ENCODE measurements around the gene PPM1E. TPM values are rescaled to one million over a fixed set of nuclear protein-coding genes. Genes with fewer than 3 reads are reported as not detected.

PPM1E gene
- total RNA-seq, 1 experiment from 2014 or later, result 2.9 TPM

DNA sequence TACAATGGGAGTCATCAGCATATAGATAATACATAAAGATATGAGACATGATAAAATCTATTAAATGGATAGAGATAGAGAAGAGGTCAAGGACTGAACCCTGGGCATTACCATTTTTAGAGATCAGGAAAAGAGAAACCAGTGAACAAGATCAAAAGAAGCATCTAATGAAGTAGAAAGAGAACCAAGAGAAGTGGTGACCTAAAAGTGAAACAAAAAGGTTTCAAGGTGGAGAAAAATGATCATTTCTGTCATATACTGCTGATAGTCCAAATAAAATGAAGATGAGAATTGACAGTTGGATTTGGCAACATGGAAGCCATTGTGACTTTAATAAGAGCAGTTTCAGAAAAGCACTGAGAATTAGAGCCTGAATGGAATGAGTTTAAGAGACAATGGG, 165.1 kb downstream of the PPM1E start:
- POLR2A ChIA-PET, result no interaction called here
- H3K27ac ChIP-seq (ENCODE audit: low read length), result no peak overlapping the region
- in situ Hi-C loops (cut with HindIII; ENCODE audit: low pct_unique_long_range_greater_than_20kb, low sequenced_read_pairs) (no loop called here), intact Hi-C loops (cut with micrococcal nuclease; ENCODE audit: unreplicated experiment) (no loop called here)
- no peak overlapping the region for H3K4me3 ChIP-seq (ENCODE audit: low read depth in 2 of 2, low read length in 2 of 2)
- H3K4me1 ChIP-seq (ENCODE audit: control insufficient read depth, insufficient read depth, low read length), result no peaks in the 10 kb centered on the region
- no peaks in the 10 kb centered on the region for H3K27me3 ChIP-seq (ENCODE audit: control insufficient read depth, insufficient read depth, low read length)
- no peaks in the 10 kb centered on the region for H3K9me3 ChIP-seq (ENCODE audit: control insufficient read depth, insufficient read depth, low read depth, low read length)
- CTCF ChIA-PET, result no interaction called here
- TF ChIP-seq POLR2AphosphoS5 (IDR thresholded peaks at IDR 0.05; ENCODE audit: low read depth, low read length) (no peak), TCF7L2 (IDR thresholded peaks at IDR 0.05; ENCODE audit: low read depth, low read length) (no peak), SIN3A (IDR thresholded peaks at IDR 0.05; ENCODE audit: borderline replicate concordance, insufficient read depth, low read depth, low read length) (no peak)
- TF ChIP-seq, protein P1, sequence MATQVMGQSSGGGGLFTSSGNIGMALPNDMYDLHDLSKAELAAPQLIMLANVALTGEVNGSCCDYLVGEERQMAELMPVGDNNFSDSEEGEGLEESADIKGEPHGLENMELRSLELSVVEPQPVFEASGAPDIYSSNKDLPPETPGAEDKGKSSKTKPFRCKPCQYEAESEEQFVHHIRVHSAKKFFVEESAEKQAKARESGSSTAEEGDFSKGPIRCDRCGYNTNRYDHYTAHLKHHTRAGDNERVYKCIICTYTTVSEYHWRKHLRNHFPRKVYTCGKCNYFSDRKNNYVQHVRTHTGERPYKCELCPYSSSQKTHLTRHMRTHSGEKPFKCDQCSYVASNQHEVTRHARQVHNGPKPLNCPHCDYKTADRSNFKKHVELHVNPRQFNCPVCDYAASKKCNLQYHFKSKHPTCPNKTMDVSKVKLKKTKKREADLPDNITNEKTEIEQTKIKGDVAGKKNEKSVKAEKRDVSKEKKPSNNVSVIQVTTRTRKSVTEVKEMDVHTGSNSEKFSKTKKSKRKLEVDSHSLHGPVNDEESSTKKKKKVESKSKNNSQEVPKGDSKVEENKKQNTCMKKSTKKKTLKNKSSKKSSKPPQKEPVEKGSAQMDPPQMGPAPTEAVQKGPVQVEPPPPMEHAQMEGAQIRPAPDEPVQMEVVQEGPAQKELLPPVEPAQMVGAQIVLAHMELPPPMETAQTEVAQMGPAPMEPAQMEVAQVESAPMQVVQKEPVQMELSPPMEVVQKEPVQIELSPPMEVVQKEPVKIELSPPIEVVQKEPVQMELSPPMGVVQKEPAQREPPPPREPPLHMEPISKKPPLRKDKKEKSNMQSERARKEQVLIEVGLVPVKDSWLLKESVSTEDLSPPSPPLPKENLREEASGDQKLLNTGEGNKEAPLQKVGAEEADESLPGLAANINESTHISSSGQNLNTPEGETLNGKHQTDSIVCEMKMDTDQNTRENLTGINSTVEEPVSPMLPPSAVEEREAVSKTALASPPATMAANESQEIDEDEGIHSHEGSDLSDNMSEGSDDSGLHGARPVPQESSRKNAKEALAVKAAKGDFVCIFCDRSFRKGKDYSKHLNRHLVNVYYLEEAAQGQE (IDR thresholded peaks at IDR 0.05; ENCODE audit: insufficient read depth in 1 of 2, low read depth in 2 of 2, low read length in 1 of 2), result no peak
- TF ChIP-seq, protein P2, sequence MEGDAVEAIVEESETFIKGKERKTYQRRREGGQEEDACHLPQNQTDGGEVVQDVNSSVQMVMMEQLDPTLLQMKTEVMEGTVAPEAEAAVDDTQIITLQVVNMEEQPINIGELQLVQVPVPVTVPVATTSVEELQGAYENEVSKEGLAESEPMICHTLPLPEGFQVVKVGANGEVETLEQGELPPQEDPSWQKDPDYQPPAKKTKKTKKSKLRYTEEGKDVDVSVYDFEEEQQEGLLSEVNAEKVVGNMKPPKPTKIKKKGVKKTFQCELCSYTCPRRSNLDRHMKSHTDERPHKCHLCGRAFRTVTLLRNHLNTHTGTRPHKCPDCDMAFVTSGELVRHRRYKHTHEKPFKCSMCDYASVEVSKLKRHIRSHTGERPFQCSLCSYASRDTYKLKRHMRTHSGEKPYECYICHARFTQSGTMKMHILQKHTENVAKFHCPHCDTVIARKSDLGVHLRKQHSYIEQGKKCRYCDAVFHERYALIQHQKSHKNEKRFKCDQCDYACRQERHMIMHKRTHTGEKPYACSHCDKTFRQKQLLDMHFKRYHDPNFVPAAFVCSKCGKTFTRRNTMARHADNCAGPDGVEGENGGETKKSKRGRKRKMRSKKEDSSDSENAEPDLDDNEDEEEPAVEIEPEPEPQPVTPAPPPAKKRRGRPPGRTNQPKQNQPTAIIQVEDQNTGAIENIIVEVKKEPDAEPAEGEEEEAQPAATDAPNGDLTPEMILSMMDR (IDR thresholded peaks at IDR 0.05), result no peak
- H3K36me3 ChIP-seq (ENCODE audit: control insufficient read depth, insufficient read depth, low read length), result no peaks in the 10 kb centered on the region
- no peak for DNase-seq (ENCODE audit: low read depth, low spot score)
- ATAC-seq, result no peak
- BruUV-seq (replicated peaks), result no TSS peak

- intact Hi-C loops (cut with micrococcal nuclease; ENCODE audit: unreplicated experiment), result no loop called here
- Histone ChIP-seq H3K36me3 (ENCODE audit: control insufficient read depth, insufficient read depth, low read length) (no peaks in the 10 kb centered on the region), H3K9me3 (ENCODE audit: control insufficient read depth, insufficient read depth, low read depth, low read length) (no peaks in the 10 kb centered on the region), H3K4me1 (ENCODE audit: control insufficient read depth, insufficient read depth, low read length) (no peaks in the 10 kb centered on the region), H3K27ac (ENCODE audit: low read length) (no peak overlapping the region), H3K4me3 (ENCODE audit: low read depth in 2 of 2, low read length in 2 of 2) (no peak overlapping the region), H3K27me3 (ENCODE audit: control insufficient read depth, insufficient read depth, low read length) (no peaks in the 10 kb centered on the region)
- CTCF ChIA-PET, result no interaction called here
- ATAC-seq (no peak), DNase-seq (ENCODE audit: low read depth, low spot score) (no peak)
- POLR2A ChIA-PET, result no interaction called here
- in situ Hi-C loops (cut with HindIII; ENCODE audit: low pct_unique_long_range_greater_than_20kb, low sequenced_read_pairs), result no loop called here
- TF ChIP-seq TCF7L2 (IDR thresholded peaks at IDR 0.05; ENCODE audit: low read depth, low read length), result no peak
- TF ChIP-seq, protein P1 (IDR thresholded peaks at IDR 0.05; ENCODE audit: insufficient read depth in 1 of 2, low read depth in 2 of 2, low read length in 1 of 2), result no peak
- no peak for TF ChIP-seq SIN3A (IDR thresholded peaks at IDR 0.05; ENCODE audit: borderline replicate concordance, insufficient read depth, low read depth, low read length)
- no peak for TF ChIP-seq POLR2AphosphoS5 (IDR thresholded peaks at IDR 0.05; ENCODE audit: low read depth, low read length)
- TF ChIP-seq, protein P2 (IDR thresholded peaks at IDR 0.05), result no peak
- no TSS peak for BruUV-seq (replicated peaks)
These were observed 177.3 kb downstream of the PPM1E start for GRCh38 chr17:58932956-58933355.
